Measurements from ENCODE around the gene FLRT2.

The FLRT2 gene

DNA sequence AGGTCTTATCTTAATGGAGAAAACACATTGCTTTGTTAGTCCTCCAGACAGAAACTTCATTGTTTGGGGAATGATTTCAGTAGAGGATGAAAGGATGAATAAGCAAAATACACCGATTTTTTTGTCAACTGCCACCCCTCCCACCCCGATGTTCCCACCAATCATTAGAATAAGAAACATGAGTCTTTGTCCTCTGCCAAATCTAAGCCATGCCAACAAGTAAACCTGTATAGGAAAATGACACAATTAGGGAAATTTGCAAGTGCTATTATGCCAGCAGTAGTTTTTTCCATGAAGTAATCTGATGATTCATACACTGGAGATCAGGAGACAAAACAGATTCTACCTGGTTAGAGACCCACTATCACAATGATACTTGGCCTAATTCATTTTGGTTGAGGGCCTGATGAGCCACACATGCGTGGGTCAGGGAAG is 35.9 kb downstream of the FLRT2 start:
- TF ChIP-seq TAF1 (IDR thresholded peaks at IDR 0.05; ENCODE audit: borderline replicate concordance, insufficient read depth, low read length) (no peak), SIN3A (IDR thresholded peaks at IDR 0.05; ENCODE audit: borderline replicate concordance, insufficient read depth, low read length) (no peak), POLR2AphosphoS5 (IDR thresholded peaks at IDR 0.05; ENCODE audit: low read depth, low read length) (no peak), FOXP2 (optimal IDR thresholded peaks at IDR 0.05; ENCODE audit: borderline replicate concordance, extremely low read depth, extremely low read length, insufficient read depth) (no peak)
- TF ChIP-seq, protein P1, sequence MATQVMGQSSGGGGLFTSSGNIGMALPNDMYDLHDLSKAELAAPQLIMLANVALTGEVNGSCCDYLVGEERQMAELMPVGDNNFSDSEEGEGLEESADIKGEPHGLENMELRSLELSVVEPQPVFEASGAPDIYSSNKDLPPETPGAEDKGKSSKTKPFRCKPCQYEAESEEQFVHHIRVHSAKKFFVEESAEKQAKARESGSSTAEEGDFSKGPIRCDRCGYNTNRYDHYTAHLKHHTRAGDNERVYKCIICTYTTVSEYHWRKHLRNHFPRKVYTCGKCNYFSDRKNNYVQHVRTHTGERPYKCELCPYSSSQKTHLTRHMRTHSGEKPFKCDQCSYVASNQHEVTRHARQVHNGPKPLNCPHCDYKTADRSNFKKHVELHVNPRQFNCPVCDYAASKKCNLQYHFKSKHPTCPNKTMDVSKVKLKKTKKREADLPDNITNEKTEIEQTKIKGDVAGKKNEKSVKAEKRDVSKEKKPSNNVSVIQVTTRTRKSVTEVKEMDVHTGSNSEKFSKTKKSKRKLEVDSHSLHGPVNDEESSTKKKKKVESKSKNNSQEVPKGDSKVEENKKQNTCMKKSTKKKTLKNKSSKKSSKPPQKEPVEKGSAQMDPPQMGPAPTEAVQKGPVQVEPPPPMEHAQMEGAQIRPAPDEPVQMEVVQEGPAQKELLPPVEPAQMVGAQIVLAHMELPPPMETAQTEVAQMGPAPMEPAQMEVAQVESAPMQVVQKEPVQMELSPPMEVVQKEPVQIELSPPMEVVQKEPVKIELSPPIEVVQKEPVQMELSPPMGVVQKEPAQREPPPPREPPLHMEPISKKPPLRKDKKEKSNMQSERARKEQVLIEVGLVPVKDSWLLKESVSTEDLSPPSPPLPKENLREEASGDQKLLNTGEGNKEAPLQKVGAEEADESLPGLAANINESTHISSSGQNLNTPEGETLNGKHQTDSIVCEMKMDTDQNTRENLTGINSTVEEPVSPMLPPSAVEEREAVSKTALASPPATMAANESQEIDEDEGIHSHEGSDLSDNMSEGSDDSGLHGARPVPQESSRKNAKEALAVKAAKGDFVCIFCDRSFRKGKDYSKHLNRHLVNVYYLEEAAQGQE (IDR thresholded peaks at IDR 0.05; ENCODE audit: insufficient read depth in 1 of 2, low read depth in 2 of 2, low read length in 2 of 2), result no peak

GRCh38 chr14:85566603-85567002 is 36.7 kb downstream of the FLRT2 start:
- TF ChIP-seq POLR2AphosphoS5 (IDR thresholded peaks at IDR 0.05; ENCODE audit: low read depth, low read length), result no peak
- TF ChIP-seq SIN3A (IDR thresholded peaks at IDR 0.05; ENCODE audit: borderline replicate concordance, insufficient read depth, low read length), result no peak
- TF ChIP-seq TAF1 (IDR thresholded peaks at IDR 0.05; ENCODE audit: borderline replicate concordance, insufficient read depth, low read length), result no peak
- TF ChIP-seq, protein P1 (IDR thresholded peaks at IDR 0.05; ENCODE audit: insufficient read depth in 1 of 2, low read depth in 2 of 2, low read length in 2 of 2), result no peak
- no peak for TF ChIP-seq FOXP2 (optimal IDR thresholded peaks at IDR 0.05; ENCODE audit: borderline replicate concordance, extremely low read depth, extremely low read length, insufficient read depth)

DNA sequence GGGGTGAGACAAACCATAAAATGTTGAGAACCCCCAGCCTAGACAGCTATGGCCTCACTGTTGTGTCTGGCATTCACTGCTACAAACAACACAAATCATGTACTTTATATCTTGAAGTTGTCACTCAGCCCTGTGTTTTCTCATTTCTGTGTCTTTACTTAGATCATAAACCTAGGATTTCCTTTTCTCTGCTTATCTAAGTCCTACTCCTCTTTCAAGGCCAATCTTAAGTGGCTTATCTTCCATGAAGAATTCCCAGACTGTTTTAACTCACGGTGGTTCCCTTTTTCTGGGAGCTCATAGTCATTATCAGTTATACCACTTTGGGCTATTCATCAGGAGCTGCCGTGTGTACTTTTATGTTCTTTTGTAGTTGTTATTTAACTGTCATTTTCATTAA is 42.1 kb downstream of the FLRT2 start:
- TF ChIP-seq FOXP2 (optimal IDR thresholded peaks at IDR 0.05; ENCODE audit: borderline replicate concordance, extremely low read depth, extremely low read length, insufficient read depth) (no peak), POLR2AphosphoS5 (IDR thresholded peaks at IDR 0.05; ENCODE audit: low read depth, low read length) (no peak), TAF1 (IDR thresholded peaks at IDR 0.05; ENCODE audit: borderline replicate concordance, insufficient read depth, low read length) (no peak), SIN3A (IDR thresholded peaks at IDR 0.05; ENCODE audit: borderline replicate concordance, insufficient read depth, low read length) (no peak)
- TF ChIP-seq, protein P1 (IDR thresholded peaks at IDR 0.05; ENCODE audit: insufficient read depth in 1 of 2, low read depth in 2 of 2, low read length in 2 of 2), result no peak

- TF ChIP-seq, protein P1 (IDR thresholded peaks at IDR 0.05; ENCODE audit: insufficient read depth in 1 of 2, low read depth in 2 of 2, low read length in 2 of 2), result no peak
- no peak for TF ChIP-seq TAF1 (IDR thresholded peaks at IDR 0.05; ENCODE audit: borderline replicate concordance, insufficient read depth, low read length)
- no peak for TF ChIP-seq POLR2AphosphoS5 (IDR thresholded peaks at IDR 0.05; ENCODE audit: low read depth, low read length)
- TF ChIP-seq FOXP2 (optimal IDR thresholded peaks at IDR 0.05; ENCODE audit: borderline replicate concordance, extremely low read depth, extremely low read length, insufficient read depth), result no peak
- TF ChIP-seq SIN3A (IDR thresholded peaks at IDR 0.05; ENCODE audit: borderline replicate concordance, insufficient read depth, low read length), result no peak
Measured at GRCh38 chr14:85572845-85573244, 42.9 kb downstream of the FLRT2 start.

- TF ChIP-seq FOXP2 (optimal IDR thresholded peaks at IDR 0.05; ENCODE audit: borderline replicate concordance, extremely low read depth, extremely low read length, insufficient read depth), result no peak
- TF ChIP-seq, protein P1 (IDR thresholded peaks at IDR 0.05; ENCODE audit: insufficient read depth in 1 of 2, low read depth in 2 of 2, low read length in 2 of 2), result no peak
- no peak for TF ChIP-seq TAF1 (IDR thresholded peaks at IDR 0.05; ENCODE audit: borderline replicate concordance, insufficient read depth, low read length)
- no peak for TF ChIP-seq POLR2AphosphoS5 (IDR thresholded peaks at IDR 0.05; ENCODE audit: low read depth, low read length)
- no peak for TF ChIP-seq SIN3A (IDR thresholded peaks at IDR 0.05; ENCODE audit: borderline replicate concordance, insufficient read depth, low read length)
Measured at GRCh38 chr14:85573406-85573805, 43.5 kb downstream of the FLRT2 start.
